Activated B cell treated with CpG ODN at 0.5 μM for 24 hours (primary cell): ENCODE data around the gene NOVA1. TPM values are rescaled to one million over a fixed set of nuclear protein-coding genes. Genes with fewer than 3 reads are reported as not detected.

Experiments used
- ATAC-seq: fragments of 200-7000 bp; cut with Tn5 transposase; one replicate; pipeline ENCODE4 v1.10.0; 2021; ENCODE audit warnings: low read depth, mild to moderate bottlenecking, moderate library complexity
- CTCF ChIA-PET: fragments of 350-600 bp; sonication (Branson Sonifier 250); formaldehyde crosslinking; loops from one replicate; lab custom pipeline; 2021; ENCODE audit warnings: antibody characterized with exemption; lab: Charles Lee
- POLR2A ChIA-PET: fragments of 350-600 bp; sonication (Branson Sonifier 250); formaldehyde crosslinking; loops from one replicate; lab custom pipeline; 2021; ENCODE audit warnings: antibody characterized with exemption; lab: Charles Lee
- DNase-seq: peaks from one replicate; pipeline ENCODE4 v3.0.0; 2022
- H3K27ac Mint-ChIP-seq: one replicate; pipeline ENCODE4 v1.8.0; 2020; ENCODE audit warnings: mixed read lengths
- H3K27me3 Mint-ChIP-seq: one replicate; pipeline ENCODE4 v1.8.0; 2021; ENCODE audit warnings: mixed read lengths
- H3K36me3 Mint-ChIP-seq: one replicate; pipeline ENCODE4 v1.8.0; 2021; ENCODE audit warnings: low read depth, mixed read lengths
- H3K4me1 Mint-ChIP-seq: one replicate; pipeline ENCODE4 v1.8.0; 2021; ENCODE audit warnings: mixed read lengths
- H3K4me3 Mint-ChIP-seq: one replicate; pipeline ENCODE4 v1.8.0; 2020; ENCODE audit warnings: mild to moderate bottlenecking, mixed read lengths
- H3K9me3 Mint-ChIP-seq: one replicate; pipeline ENCODE4 v1.8.0; 2020; ENCODE audit warnings: mixed read lengths
- intact Hi-C: fragments of 100-400 bp; cut with micrococcal nuclease; formaldehyde crosslinking; loops from one replicate; pipeline ENCODE4 v1.15.1; 2024
- total RNA-seq: library from RNA; stranded (reverse); gene quantifications from 2 replicates; pipeline ENCODE4 v1.2.3, GENCODE V29; 2022
- TF ChIP-seq, protein P1 (sequence below): fragments of 200-600 bp; IDR thresholded peaks from one replicate; pipeline ENCODE4 v1.8.0; 2022; ENCODE audit warnings: antibody characterized with exemption, mild to moderate bottlenecking

The NOVA1 gene
- total RNA-seq, 1 donor from 2014 or later, result not detected

DNA sequence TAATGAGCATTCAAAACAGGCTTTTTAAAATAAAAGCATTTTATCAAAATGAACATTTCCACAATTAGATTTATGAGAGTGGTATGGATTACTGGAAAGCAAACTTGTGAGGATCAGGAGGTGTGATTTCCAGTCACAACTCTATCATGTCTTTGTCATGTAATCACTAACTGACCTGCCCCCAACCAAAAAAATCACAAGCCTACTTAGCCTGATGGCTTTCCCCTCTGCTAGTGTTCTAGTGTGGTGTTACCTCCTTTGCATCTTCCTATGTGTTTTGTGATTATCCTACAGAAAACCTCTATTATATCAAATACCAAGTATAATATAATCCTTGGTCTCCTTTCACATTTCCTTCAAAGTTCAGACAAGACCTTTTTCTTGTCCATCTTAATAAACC is 168.6 kb downstream of the NOVA1 start:
- H3K9me3 Mint-ChIP-seq, result peaks cover 11% of the 10 kb centered on the region

DNA sequence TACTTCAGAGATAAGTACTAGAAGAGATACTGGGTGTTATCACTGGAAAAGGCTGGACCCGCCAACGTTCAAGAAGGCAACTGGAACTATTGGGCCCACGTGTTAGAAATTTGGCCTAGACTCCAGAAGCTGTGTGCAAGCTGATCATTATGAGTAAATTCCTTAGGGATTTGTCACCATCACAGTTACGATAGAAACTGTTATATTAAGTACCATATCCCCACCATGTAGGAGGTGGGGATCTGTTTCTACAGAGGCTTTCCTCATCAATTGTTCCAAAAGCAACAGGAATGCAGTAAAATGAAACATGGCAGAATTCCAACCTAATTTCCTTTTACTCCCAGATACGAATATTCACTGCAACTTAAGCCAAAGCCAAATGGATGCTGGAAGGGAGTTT is 170.7 kb downstream of the NOVA1 start:
- no peaks in the 10 kb centered on the region for H3K4me1 Mint-ChIP-seq
- ChIA-PET CTCF (no interaction called here), POLR2A (no interaction called here)
- DNase-seq (no peak), ATAC-seq (no peak)
- no peaks in the 10 kb centered on the region for H3K36me3 Mint-ChIP-seq
- H3K27ac Mint-ChIP-seq, result no peak overlapping the region
- TF ChIP-seq, protein P1, sequence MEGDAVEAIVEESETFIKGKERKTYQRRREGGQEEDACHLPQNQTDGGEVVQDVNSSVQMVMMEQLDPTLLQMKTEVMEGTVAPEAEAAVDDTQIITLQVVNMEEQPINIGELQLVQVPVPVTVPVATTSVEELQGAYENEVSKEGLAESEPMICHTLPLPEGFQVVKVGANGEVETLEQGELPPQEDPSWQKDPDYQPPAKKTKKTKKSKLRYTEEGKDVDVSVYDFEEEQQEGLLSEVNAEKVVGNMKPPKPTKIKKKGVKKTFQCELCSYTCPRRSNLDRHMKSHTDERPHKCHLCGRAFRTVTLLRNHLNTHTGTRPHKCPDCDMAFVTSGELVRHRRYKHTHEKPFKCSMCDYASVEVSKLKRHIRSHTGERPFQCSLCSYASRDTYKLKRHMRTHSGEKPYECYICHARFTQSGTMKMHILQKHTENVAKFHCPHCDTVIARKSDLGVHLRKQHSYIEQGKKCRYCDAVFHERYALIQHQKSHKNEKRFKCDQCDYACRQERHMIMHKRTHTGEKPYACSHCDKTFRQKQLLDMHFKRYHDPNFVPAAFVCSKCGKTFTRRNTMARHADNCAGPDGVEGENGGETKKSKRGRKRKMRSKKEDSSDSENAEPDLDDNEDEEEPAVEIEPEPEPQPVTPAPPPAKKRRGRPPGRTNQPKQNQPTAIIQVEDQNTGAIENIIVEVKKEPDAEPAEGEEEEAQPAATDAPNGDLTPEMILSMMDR, result no peak
- no peak overlapping the region for H3K4me3 Mint-ChIP-seq
- no peaks in the 10 kb centered on the region for H3K27me3 Mint-ChIP-seq
- intact Hi-C loops, result no loop called here
- peaks cover 11% of the 10 kb centered on the region for H3K9me3 Mint-ChIP-seq

More for the DNA sequence above, 168.6 kb downstream of the NOVA1 start:
- ATAC-seq (no peak), DNase-seq (no peak)
- intact Hi-C loops, result no loop called here
- Mint-ChIP-seq H3K36me3 (no peaks in the 10 kb centered on the region), H3K4me3 (no peak overlapping the region), H3K27ac (no peak overlapping the region), H3K27me3 (no peaks in the 10 kb centered on the region), H3K4me1 (no peaks in the 10 kb centered on the region)
- TF ChIP-seq, protein P1, result no peak
- ChIA-PET CTCF (no interaction called here), POLR2A (no interaction called here)

DNA sequence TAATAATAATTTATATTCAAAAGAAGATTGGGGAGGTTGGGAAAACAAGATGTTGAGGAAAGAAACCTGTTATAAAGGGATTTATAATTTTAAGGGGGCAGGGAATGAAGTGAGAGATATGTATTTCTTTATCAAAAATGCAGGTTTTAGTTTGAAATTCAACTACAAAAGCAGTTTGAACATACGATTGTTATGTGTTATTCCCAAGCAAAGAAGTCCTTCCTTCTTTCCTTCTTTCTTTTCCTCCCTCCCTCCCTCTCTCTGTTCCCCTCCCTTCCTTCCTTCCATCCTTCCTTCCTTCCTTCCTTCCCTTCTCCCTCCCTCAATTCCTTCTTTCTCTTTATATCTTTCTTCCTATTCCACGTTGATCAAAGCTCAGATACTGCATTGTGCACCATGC is 173.3 kb downstream of the NOVA1 start:
- intact Hi-C loops, result no loop called here
- Mint-ChIP-seq H3K9me3 (peaks cover 7% of the 10 kb centered on the region), H3K4me1 (no peaks in the 10 kb centered on the region), H3K4me3 (no peak overlapping the region), H3K27ac (no peak overlapping the region), H3K36me3 (no peaks in the 10 kb centered on the region), H3K27me3 (no peaks in the 10 kb centered on the region)
- DNase-seq (no peak), ATAC-seq (no peak)
- CTCF ChIA-PET, result no interaction called here
- TF ChIP-seq, protein P1, result no peak
- POLR2A ChIA-PET, result no interaction called here

DNA sequence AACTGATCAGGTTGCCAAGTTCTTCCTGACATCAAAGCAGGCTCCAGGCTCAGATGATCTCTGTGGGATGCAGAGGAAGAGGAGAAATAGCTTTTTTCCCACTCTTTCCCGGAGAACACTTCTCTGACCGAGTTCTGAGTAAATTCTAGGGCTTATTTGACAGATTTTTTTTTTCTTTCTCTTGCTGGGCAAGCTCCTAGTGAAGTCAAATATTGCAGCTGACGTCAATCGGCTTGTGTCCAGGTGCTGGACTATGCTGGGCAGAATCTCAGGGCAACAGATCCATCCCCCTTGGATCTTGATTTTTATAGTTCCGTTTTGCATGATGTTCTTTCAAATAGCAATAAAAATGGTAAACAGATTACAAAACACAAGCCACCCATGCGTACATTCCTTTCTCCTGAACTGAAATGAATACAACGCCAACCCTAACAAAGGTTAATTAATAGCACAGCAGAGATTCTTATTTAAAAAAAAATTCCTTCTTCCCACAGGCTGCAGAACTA is 182.2 kb downstream of the NOVA1 start:
- Mint-ChIP-seq H3K4me1 (no peaks in the 10 kb centered on the region), H3K27ac (no peak overlapping the region), H3K27me3 (no peaks in the 10 kb centered on the region), H3K9me3 (peaks cover 3% of the 10 kb centered on the region), H3K4me3 (no peak overlapping the region), H3K36me3 (no peaks in the 10 kb centered on the region)
- no peak for DNase-seq
- ChIA-PET CTCF (no interaction called here), POLR2A (no interaction called here)
- no peak for ATAC-seq
- TF ChIP-seq, protein P1, result no peak
- intact Hi-C loops, result no loop called here

DNA sequence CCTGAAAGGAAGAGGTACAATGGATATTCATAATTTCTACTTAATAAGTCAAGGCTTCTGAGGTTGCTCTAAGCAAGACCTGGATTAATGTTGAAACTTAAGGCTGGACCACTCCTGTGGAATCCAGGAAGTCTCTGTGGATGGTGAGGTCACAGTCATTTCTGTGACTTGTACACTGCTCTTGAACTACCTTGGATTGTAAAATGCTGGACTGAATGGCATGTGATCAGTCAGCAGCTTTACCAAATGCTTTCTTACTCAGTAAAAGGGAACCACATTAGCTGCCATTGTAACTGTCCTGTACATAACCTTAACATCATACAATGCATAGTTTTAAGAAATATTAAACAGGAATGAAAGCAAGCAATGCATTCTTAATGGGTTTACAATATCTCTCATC is 182.9 kb downstream of the NOVA1 start:
- H3K4me1 Mint-ChIP-seq, result no peaks in the 10 kb centered on the region
- ChIA-PET CTCF (no interaction called here), POLR2A (no interaction called here)
- H3K27me3 Mint-ChIP-seq, result no peaks in the 10 kb centered on the region
- intact Hi-C loops, result no loop called here
- peaks cover 3% of the 10 kb centered on the region for H3K9me3 Mint-ChIP-seq
- ATAC-seq (no peak), DNase-seq (no peak)
- H3K27ac Mint-ChIP-seq, result no peak overlapping the region
- H3K36me3 Mint-ChIP-seq, result no peaks in the 10 kb centered on the region
- TF ChIP-seq, protein P1, result no peak
- H3K4me3 Mint-ChIP-seq, result no peak overlapping the region
